Upper lobe of left lung (tissue), 4 donors: Measurements from ENCODE around the gene SAP30BP.

ENCODE experiments used
- POLR2A ChIP-seq, 4 donors: fragments of 450-650 bp; IDR thresholded peaks; one replicate each; pipeline ENCODE4 v1.5.1; 2016 to 2017; ENCODE audit warnings: antibody characterized with exemption in 4 of 4, mild to moderate bottlenecking in 2 of 4
- TF ChIP-seq, protein P1 (sequence below), 6 experiments: fragments of 450-650 bp in 4 of 6; fragments of 200-600 bp in 2 of 6; sonication (generic) in 2 of 6; IDR thresholded peaks; one replicate each; pipeline ENCODE4 v1.5.1; 2016 to 2019; ENCODE audit warnings: antibody characterized with exemption in 6 of 6

DNA sequence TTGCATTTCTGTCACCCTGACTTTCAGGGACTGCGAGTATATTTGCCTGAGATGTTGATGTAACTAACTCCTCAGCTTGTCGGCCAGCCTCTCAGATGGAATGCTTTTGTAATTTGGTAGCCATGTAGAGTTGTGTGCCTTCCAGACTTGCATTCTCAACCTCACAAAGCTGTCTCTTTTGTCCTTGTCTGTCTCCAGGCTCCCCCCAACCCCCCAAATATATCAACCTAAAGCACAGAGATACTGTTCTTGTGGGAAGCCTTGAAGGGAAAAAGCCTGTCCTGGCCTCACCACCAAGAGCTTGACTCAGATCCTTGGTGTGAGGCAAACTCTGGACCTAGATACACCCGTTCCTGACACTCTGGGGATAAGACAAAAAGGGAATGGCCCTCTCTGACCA is 18.4 kb downstream of the SAP30BP start:
- no peak for TF ChIP-seq POLR2A (IDR thresholded peaks at IDR 0.05)
- TF ChIP-seq, protein P1, sequence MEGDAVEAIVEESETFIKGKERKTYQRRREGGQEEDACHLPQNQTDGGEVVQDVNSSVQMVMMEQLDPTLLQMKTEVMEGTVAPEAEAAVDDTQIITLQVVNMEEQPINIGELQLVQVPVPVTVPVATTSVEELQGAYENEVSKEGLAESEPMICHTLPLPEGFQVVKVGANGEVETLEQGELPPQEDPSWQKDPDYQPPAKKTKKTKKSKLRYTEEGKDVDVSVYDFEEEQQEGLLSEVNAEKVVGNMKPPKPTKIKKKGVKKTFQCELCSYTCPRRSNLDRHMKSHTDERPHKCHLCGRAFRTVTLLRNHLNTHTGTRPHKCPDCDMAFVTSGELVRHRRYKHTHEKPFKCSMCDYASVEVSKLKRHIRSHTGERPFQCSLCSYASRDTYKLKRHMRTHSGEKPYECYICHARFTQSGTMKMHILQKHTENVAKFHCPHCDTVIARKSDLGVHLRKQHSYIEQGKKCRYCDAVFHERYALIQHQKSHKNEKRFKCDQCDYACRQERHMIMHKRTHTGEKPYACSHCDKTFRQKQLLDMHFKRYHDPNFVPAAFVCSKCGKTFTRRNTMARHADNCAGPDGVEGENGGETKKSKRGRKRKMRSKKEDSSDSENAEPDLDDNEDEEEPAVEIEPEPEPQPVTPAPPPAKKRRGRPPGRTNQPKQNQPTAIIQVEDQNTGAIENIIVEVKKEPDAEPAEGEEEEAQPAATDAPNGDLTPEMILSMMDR (IDR thresholded peaks at IDR 0.05) = no peak
